ENCODE data around the gene REL.

REL gene

DNA sequence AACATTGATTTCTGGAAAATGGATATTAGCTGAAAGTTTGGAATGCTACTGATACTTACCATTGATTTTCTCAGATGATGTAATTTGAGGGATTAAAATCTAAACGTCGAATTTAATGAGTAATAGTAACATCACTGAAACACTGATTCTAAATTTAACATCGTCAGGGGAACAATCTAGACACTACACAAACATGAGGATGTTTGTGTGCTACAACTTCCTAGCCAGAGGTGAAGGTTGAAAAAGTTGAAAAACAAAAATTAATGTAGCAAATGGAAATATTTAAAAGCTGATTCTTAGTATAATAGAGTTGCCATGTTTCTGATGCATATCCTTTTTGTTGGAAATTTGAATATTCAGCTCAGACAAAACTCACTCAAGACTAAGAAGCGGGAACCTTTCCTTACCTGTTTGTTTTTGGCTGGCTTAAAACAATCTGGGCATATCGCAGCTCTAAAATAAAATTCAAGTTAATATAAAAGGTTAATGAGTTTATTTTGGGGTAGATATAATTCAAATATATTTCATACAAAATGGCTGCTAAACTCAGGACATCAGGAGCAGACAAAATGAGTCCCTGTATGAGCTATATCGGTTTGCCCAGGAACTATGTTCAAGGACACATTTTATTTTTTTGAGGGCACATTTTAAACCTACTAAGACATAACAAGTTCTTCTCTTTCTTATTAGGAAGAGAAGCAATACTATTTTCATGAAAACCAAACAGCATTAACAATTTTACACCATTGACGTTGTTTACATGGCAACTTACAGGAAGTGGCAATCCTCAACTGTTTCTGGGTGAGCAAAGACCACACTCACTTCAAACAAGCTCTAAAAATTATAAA lies 83.5 kb downstream of the REL start:
- no peaks in the 10 kb centered on the region for H3K36me3 ChIP-seq (ENCODE audit: control insufficient read depth, insufficient read depth, low read length)
- H3K27me3 ChIP-seq (ENCODE audit: control insufficient read depth, insufficient read depth, low read length): no peaks in the 10 kb centered on the region
- no peak overlapping the region for H3K4me3 ChIP-seq (ENCODE audit: low read depth, low read length)
- no peak overlapping the region for H3K27ac ChIP-seq (ENCODE audit: low read depth, low read length)
- H3K9ac ChIP-seq (ENCODE audit: low read depth, low read length): peak overlapping the region; percentile 41; the same call in 1 of the 2 replicates
- H3K9me3 ChIP-seq (ENCODE audit: control insufficient read depth, insufficient read depth, low read length): no peaks in the 10 kb centered on the region
- peaks cover 15% of the 10 kb centered on the region for H3K4me1 ChIP-seq (ENCODE audit: control insufficient read depth, insufficient read depth, low read length)

GRCh38 chr2:60965499-60965785 lies 84.1 kb downstream of the REL start:
- no peaks in the 10 kb centered on the region for H3K9me3 ChIP-seq (ENCODE audit: control insufficient read depth, insufficient read depth, low read length)
- H3K36me3 ChIP-seq (ENCODE audit: control insufficient read depth, insufficient read depth, low read length): no peaks in the 10 kb centered on the region
- H3K27me3 ChIP-seq (ENCODE audit: control insufficient read depth, insufficient read depth, low read length): no peaks in the 10 kb centered on the region
- H3K9ac ChIP-seq (ENCODE audit: low read depth, low read length): no peak overlapping the region
- H3K4me1 ChIP-seq (ENCODE audit: control insufficient read depth, insufficient read depth, low read length): peaks cover 15% of the 10 kb centered on the region
- no peak overlapping the region for H3K27ac ChIP-seq (ENCODE audit: low read depth, low read length)
- H3K4me3 ChIP-seq (ENCODE audit: low read depth, low read length): no peak overlapping the region

DNA sequence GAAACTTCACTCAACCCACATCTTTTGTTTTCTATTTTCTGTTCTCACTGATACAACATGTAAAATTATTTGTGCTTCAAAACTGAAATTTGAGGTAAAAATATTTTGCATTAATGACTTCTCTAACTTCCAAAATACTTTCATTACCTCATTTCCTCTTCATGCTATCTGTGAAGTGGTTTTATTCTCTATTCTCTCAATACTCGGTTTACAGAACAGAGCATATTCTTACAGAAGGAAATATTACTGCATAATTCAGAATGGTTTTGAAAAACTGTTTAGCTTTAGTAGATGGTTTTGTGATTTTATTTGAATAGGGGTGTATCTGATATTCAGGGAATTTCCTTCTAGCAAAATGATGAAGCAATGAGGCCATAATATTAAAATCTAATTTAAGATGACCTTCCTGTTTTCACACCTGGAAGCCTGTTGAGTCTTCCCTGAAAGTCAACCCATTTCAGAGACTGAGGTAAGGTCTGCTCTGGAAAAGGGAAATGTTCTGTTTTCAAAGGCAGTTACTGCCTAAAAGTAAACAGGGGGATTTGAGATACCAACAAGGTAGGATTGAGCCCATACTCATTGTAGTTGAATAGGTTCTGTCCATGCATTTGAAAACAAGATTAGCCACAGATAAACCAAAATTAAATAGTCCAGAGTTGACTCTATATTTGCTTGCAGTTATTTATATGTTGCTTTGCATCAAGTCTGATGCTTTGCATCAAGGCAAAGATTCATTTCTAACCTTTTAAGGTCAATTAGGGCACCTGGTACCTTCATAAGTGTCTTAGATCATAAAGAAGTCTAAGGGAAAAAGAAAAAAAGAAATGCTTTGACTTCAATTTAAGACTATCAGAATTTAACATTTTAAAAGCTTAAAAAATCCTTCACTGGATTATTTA lies 85.4 kb downstream of the REL start:
- H3K4me1 ChIP-seq (ENCODE audit: control insufficient read depth, insufficient read depth, low read length): peaks cover 15% of the 10 kb centered on the region
- H3K36me3 ChIP-seq (ENCODE audit: control insufficient read depth, insufficient read depth, low read length): no peaks in the 10 kb centered on the region
- no peak overlapping the region for H3K27ac ChIP-seq (ENCODE audit: low read depth, low read length)
- H3K9ac ChIP-seq (ENCODE audit: low read depth, low read length): no peak overlapping the region
- no peak overlapping the region for H3K4me3 ChIP-seq (ENCODE audit: low read depth, low read length)
- no peaks in the 10 kb centered on the region for H3K27me3 ChIP-seq (ENCODE audit: control insufficient read depth, insufficient read depth, low read length)
- H3K9me3 ChIP-seq (ENCODE audit: control insufficient read depth, insufficient read depth, low read length): no peaks in the 10 kb centered on the region

GRCh38 chr2:60972889-60973656 lies 91.7 kb downstream of the REL start:
- no peaks in the 10 kb centered on the region for H3K36me3 ChIP-seq (ENCODE audit: control insufficient read depth, insufficient read depth, low read length)
- no peaks in the 10 kb centered on the region for H3K27me3 ChIP-seq (ENCODE audit: control insufficient read depth, insufficient read depth, low read length)
- H3K27ac ChIP-seq (ENCODE audit: low read depth, low read length): no peak overlapping the region
- H3K9me3 ChIP-seq (ENCODE audit: control insufficient read depth, insufficient read depth, low read length): no peaks in the 10 kb centered on the region
- no peak overlapping the region for H3K9ac ChIP-seq (ENCODE audit: low read depth, low read length)
- no peak overlapping the region for H3K4me3 ChIP-seq (ENCODE audit: low read depth, low read length)
- no peaks in the 10 kb centered on the region for H3K4me1 ChIP-seq (ENCODE audit: control insufficient read depth, insufficient read depth, low read length)

DNA sequence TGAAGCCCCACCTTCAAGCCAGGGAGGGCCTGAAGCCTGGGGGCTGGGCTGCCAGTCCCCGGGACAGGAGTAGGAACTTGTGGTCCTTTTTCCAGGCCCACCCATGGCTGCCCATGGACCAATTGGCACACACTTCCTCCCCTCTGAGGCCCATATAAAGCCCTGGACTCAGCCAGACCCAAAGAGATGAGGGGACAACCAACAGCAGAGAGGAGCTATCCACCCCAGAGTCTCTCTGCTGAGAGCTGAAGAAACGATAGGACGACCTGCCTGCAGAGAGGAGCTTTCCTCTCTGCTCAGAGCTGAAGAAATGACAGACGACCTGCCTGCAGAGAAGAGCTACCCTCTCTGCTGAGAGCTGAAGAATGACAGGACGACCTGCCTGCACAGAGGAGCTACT lies 92.3 kb downstream of the REL start:
- Histone ChIP-seq H3K4me3 (ENCODE audit: low read depth, low read length) (no peak overlapping the region), H3K36me3 (ENCODE audit: control insufficient read depth, insufficient read depth, low read length) (no peaks in the 10 kb centered on the region), H3K27ac (ENCODE audit: low read depth, low read length) (no peak overlapping the region), H3K9me3 (ENCODE audit: control insufficient read depth, insufficient read depth, low read length) (no peaks in the 10 kb centered on the region), H3K27me3 (ENCODE audit: control insufficient read depth, insufficient read depth, low read length) (no peaks in the 10 kb centered on the region), H3K9ac (ENCODE audit: low read depth, low read length) (no peak overlapping the region), H3K4me1 (ENCODE audit: control insufficient read depth, insufficient read depth, low read length) (no peaks in the 10 kb centered on the region)

DNA sequence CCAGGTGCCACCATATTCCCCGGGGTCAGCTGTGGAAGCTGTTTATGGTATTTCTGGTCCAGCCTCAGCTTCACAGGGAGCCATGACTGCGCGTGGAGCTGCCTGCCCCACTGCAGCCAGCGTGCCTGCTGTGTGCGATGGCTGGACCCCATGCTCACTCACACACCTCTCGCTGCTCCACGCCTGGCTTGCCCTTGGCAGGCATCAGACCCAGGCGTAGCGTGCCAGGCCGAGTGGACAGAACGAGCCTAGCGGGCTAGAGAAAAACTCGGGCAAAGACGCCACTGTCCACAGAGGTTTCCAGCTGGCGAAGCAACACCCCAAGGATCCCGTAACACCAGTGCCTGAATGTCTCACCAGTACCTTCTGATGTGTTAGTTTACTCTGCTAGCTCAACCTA lies 93.3 kb downstream of the REL start:
- H3K27me3 ChIP-seq (ENCODE audit: control insufficient read depth, insufficient read depth, low read length): no peaks in the 10 kb centered on the region
- no peak overlapping the region for H3K9ac ChIP-seq (ENCODE audit: low read depth, low read length)
- H3K9me3 ChIP-seq (ENCODE audit: control insufficient read depth, insufficient read depth, low read length): no peaks in the 10 kb centered on the region
- no peak overlapping the region for H3K27ac ChIP-seq (ENCODE audit: low read depth, low read length)
- H3K36me3 ChIP-seq (ENCODE audit: control insufficient read depth, insufficient read depth, low read length): no peaks in the 10 kb centered on the region
- no peak overlapping the region for H3K4me3 ChIP-seq (ENCODE audit: low read depth, low read length)
- H3K4me1 ChIP-seq (ENCODE audit: control insufficient read depth, insufficient read depth, low read length): no peaks in the 10 kb centered on the region
